B cell (primary cell): ENCODE data around the gene RANBP9. TPM values are rescaled to one million over a fixed set of nuclear protein-coding genes. Genes with fewer than 3 reads are reported as not detected.

ENCODE experiments used
- ATAC-seq: fragments of 200-7000 bp; cut with Tn5 transposase; one replicate; pipeline ENCODE4 v1.10.0; 2021; ENCODE audit warnings: low read depth, mild to moderate bottlenecking, moderate number of reproducible peaks, moderate library complexity
- CTCF ChIA-PET: fragments of 350-600 bp; sonication (Branson Sonifier 250); formaldehyde crosslinking; loops from one replicate; lab custom pipeline; 2021; ENCODE audit warnings: antibody characterized with exemption, inconsistent platforms; lab: Charles Lee
- POLR2A ChIA-PET: fragments of 350-600 bp; sonication (Branson Sonifier 250); formaldehyde crosslinking; loops from one replicate; lab custom pipeline; 2021; ENCODE audit warnings: antibody characterized with exemption; lab: Charles Lee
- DNase-seq: peaks from one replicate; pipeline ENCODE4 v3.0.0; 2013
- H2AFZ ChIP-seq: 2 replicates; pipeline ENCODE4 v1.6.1; 2012; ENCODE audit warnings: mild to moderate bottlenecking, low read depth, low read length; ENCODE audit not compliant: insufficient read depth, poor library complexity, severe bottlenecking
- H3K27ac ChIP-seq, 2 donors: 1 replicate in 1 of 2; 2 replicates in 1 of 2; pipeline ENCODE4 v1.5.1; 2012 to 2013; ENCODE audit warnings: low read length in 2 of 2, mild to moderate bottlenecking in 2 of 2, moderate library complexity in 1 of 2
- H3K27me3 ChIP-seq, 4 experiments: fragments of 200-600 bp in 1 of 4; sonication (generic) in 1 of 4; replicated peaks in 1 of 4; 1 replicate in 2 of 4; 2 replicates in 2 of 4; pipeline versions ENCODE4 v1.6.1 to v1.7.0; 2013 to 2016; ENCODE audit warnings: low read length in 3 of 4, mild to moderate bottlenecking in 2 of 4, mixed read lengths in 1 of 4, moderate library complexity in 1 of 4; ENCODE audit not compliant: insufficient read depth in 4 of 4, control insufficient read depth in 3 of 4; ENCODE audit errors: control extremely low read depth in 1 of 4
- H3K36me3 ChIP-seq, 2 experiments: replicated peaks in 1 of 2; 1 replicate in 1 of 2; 2 replicates in 1 of 2; pipeline versions ENCODE4 v1.6.1 to v1.7.1; 2013; ENCODE audit warnings: low read length in 1 of 2; ENCODE audit not compliant: insufficient read depth in 2 of 2, control insufficient read depth in 1 of 2; ENCODE audit errors: control extremely low read depth in 1 of 2, extremely low read depth in 1 of 2
- H3K4me1 ChIP-seq, 2 donors: fragments of 200-600 bp in 1 of 2; sonication (generic) in 1 of 2; 1 replicate in 1 of 2; 2 replicates in 1 of 2; pipeline versions ENCODE4 v1.5.1 to v1.6.1; 2013 to 2017; ENCODE audit warnings: low read length in 2 of 2; ENCODE audit not compliant: control insufficient read depth in 2 of 2, insufficient read depth in 2 of 2
- H3K4me2 ChIP-seq: replicated peaks from 2 replicates; pipeline ENCODE3; 2012; ENCODE audit warnings: mild to moderate bottlenecking, low read depth, low read length; ENCODE audit not compliant: poor library complexity, severe bottlenecking
- H3K4me3 ChIP-seq, 5 experiments: fragments of 200-600 bp in 1 of 5; sonication (generic) in 1 of 5; 1 replicate in 3 of 5; 2 replicates in 2 of 5; pipeline versions ENCODE4 v1.5.1 to v1.7.0; 2011 to 2016; ENCODE audit warnings: low read length in 4 of 5, mild to moderate bottlenecking in 4 of 5, low read depth in 2 of 5, control low read depth in 1 of 5, moderate library complexity in 1 of 5; ENCODE audit not compliant: insufficient read depth in 1 of 5; ENCODE audit errors: control extremely low read depth in 1 of 5, extremely low read depth in 1 of 5
- H3K79me2 ChIP-seq: fragments of 200-600 bp; sonication (generic); one replicate; pipeline ENCODE4 v1.6.0; 2016; ENCODE audit warnings: low read length; ENCODE audit not compliant: control insufficient read depth, insufficient read depth
- H3K9ac ChIP-seq: fragments of 200-600 bp; sonication (generic); 2 replicates; pipeline ENCODE4 v1.6.1; 2017; ENCODE audit warnings: mild to moderate bottlenecking, low read length, moderate library complexity
- H3K9me3 ChIP-seq, 3 donors: one replicate each; pipeline versions ENCODE4 v1.6.1 to v1.7.1; 2013; ENCODE audit warnings: low read length in 2 of 3; ENCODE audit not compliant: control insufficient read depth in 2 of 3, insufficient read depth in 1 of 3; ENCODE audit errors: control extremely low read depth in 1 of 3
- H4K20me1 ChIP-seq: 2 replicates; pipeline ENCODE4 v1.6.0; 2012; ENCODE audit warnings: mild to moderate bottlenecking, low read length; ENCODE audit not compliant: insufficient read depth, control insufficient read depth, poor library complexity, severe bottlenecking
- H3K27ac Mint-ChIP-seq: one replicate; pipeline ENCODE4 v1.8.0; 2021; ENCODE audit warnings: mixed read lengths
- H3K27me3 Mint-ChIP-seq: one replicate; pipeline ENCODE4 v1.8.0; 2021; ENCODE audit warnings: mixed read lengths
- H3K4me1 Mint-ChIP-seq: one replicate; pipeline ENCODE4 v1.8.0; 2021; ENCODE audit warnings: mixed read lengths
- H3K4me3 Mint-ChIP-seq: one replicate; pipeline ENCODE4 v1.8.0; 2021; ENCODE audit warnings: mixed read lengths
- H3K9me3 Mint-ChIP-seq: one replicate; pipeline ENCODE4 v1.8.0; 2022; ENCODE audit warnings: mixed read lengths; ENCODE audit not compliant: insufficient read depth
- CTCF ChIP-seq: fragments of 200-600 bp; IDR thresholded peaks from one replicate; pipeline ENCODE4 v1.8.0; 2022; ENCODE audit warnings: antibody characterized with exemption, mild to moderate bottlenecking
- EZH2 ChIP-seq: IDR thresholded peaks from 2 replicates; pipeline ENCODE4 v1.6.1; 2012; ENCODE audit warnings: borderline replicate concordance, low read depth, mild to moderate bottlenecking, moderate library complexity, low read length; ENCODE audit not compliant: insufficient read depth, poor library complexity, severe bottlenecking
- WGBS: methylation state at CpG from one replicate; pipeline ENCODE4 v1.1.5; 2013; ENCODE audit warnings: missing lambda C conversion rate; ENCODE audit not compliant: insufficient coverage; 5-methylcytosine and 5-hydroxymethylcytosine counted together
- intact Hi-C: fragments of 100-400 bp; cut with micrococcal nuclease; formaldehyde crosslinking; loops from one replicate; pipeline ENCODE4 v1.10.0; 2022
- polyA plus RNA-seq: library from polyadenylated mRNA; depleted of rRNA; stranded (reverse); fragments of >200 nt; gene quantifications from 2 replicates; pipeline ENCODE4 v1.2.3, GENCODE V29; 2012
- total RNA-seq, 2 donors: library from RNA; stranded (reverse); fragments of 120-200 nt in 1 of 2; gene quantifications; 1 replicate in 1 of 2; 2 replicates in 1 of 2; pipeline versions ENCODE4 v1.2.3 to v1.2.4, GENCODE V29; 2013 to 2022

RANBP9 gene
- total and polyA plus RNA-seq, 2 donors (not counting 1 experiment from before 2014, with no cell fraction given): 20.0 to 34.1 TPM

- Histone ChIP-seq H3K9me3 (no peaks in the 10 kb centered on the region), H3K79me2 (no peaks in the 10 kb centered on the region), H3K4me2 (no peak overlapping the region), H3K36me3 (peaks cover 0 to 16% of the 10 kb centered on the region in 2 experiments), H3K9ac (no peak overlapping the region), H2AFZ (no peak overlapping the region), H4K20me1 (no peaks in the 10 kb centered on the region), H3K27me3 (no peaks in the 10 kb centered on the region), H3K4me3 (no peak overlapping the region), H3K4me1 (no peaks in the 10 kb centered on the region), H3K27ac (no peak overlapping the region)
- POLR2A ChIA-PET: no interaction called here
- Mint-ChIP-seq H3K9me3 (no peaks in the 10 kb centered on the region), H3K27ac (no peak overlapping the region), H3K27me3 (no peaks in the 10 kb centered on the region), H3K4me1 (no peaks in the 10 kb centered on the region), H3K4me3 (no peak overlapping the region)
- CTCF ChIA-PET: interaction anchor here (1.0 kb wide), 1 partner anchor 15 kb away, joined by 3 read pairs; no protein-coding TSS in a partner anchor
- TF ChIP-seq CTCF (no peak), EZH2 (no peak)
- intact Hi-C loops: no loop called here
- ATAC-seq (no peak), DNase-seq (no peak)
- 100% methylated on average over 2 of the region's 4 CpGs for WGBS
Observed at GRCh38 chr6:13605634-13606033, 106.0 kb downstream of the RANBP9 start.

GRCh38 chr6:13604546-13605416, 106.9 kb downstream of the RANBP9 start:
- Histone ChIP-seq H3K79me2 (no peaks in the 10 kb centered on the region), H3K27ac (no peak overlapping the region), H3K9me3 (no peaks in the 10 kb centered on the region), H3K27me3 (no peaks in the 10 kb centered on the region), H3K4me2 (no peak overlapping the region), H4K20me1 (no peaks in the 10 kb centered on the region), H2AFZ (no peak overlapping the region), H3K36me3 (peaks cover 0 to 19% of the 10 kb centered on the region in 2 experiments), H3K9ac (no peak overlapping the region), H3K4me1 (no peaks in the 10 kb centered on the region), H3K4me3 (no peak overlapping the region)
- intact Hi-C loops: no loop called here
- H3K9me3 Mint-ChIP-seq: no peaks in the 10 kb centered on the region
- 89% methylated on average over 1 of the region's 2 CpGs for WGBS
- no peaks in the 10 kb centered on the region for H3K4me1 Mint-ChIP-seq
- CTCF ChIA-PET: interaction anchor here (1.0 to 1.8 kb wide), 2 partner anchors 14 to 20 kb away, joined by 3 to 4 read pairs; no protein-coding TSS in a partner anchor
- H3K27ac Mint-ChIP-seq: no peak overlapping the region
- POLR2A ChIA-PET: no interaction called here
- no peak for DNase-seq
- no peak for ATAC-seq
- no peak overlapping the region for H3K4me3 Mint-ChIP-seq
- TF ChIP-seq EZH2 (no peak), CTCF (no peak)
- no peaks in the 10 kb centered on the region for H3K27me3 Mint-ChIP-seq
